Measurements from ENCODE around the gene OASL.
"Not testable (repeated sequence)": the region's sequence is repeated elsewhere in the genome, so short reads cannot be mapped to it uniquely, and the experiment has no call there.

Gene OASL

GRCh38 chr12:121048442-121048841 is 9.4 kb upstream of the OASL start:
- peak; percentile 54 for DNase-seq
- Histone ChIP-seq H3K4me3 (ENCODE audit: low read depth, low read length) (peak overlapping the region; percentile 4; the same call in 1 of the 2 replicates), H3K4me1 (peaks cover 2% of the 10 kb centered on the region; the same call in 1 of the 2 replicates), H3K27me3 (no peaks in the 10 kb centered on the region), H3K9me3 (no peaks in the 10 kb centered on the region; the same call in 1 of the 2 replicates), H3K36me3 (no peaks in the 10 kb centered on the region)
- no peak for TF ChIP-seq CTCF (IDR thresholded peaks at IDR 0.05; ENCODE audit: low read depth, low read length)

GRCh38 chr12:121047400-121047799 is 8.4 kb upstream of the OASL start:
- H3K4me3 ChIP-seq (ENCODE audit: low read depth, low read length); H3K9me3 ChIP-seq; H3K4me1 ChIP-seq; H3K36me3 ChIP-seq; DNase-seq; H3K27me3 ChIP-seq: not testable (repeated sequence)

- Histone ChIP-seq H3K4me3 (ENCODE audit: low read depth, low read length) (no peak overlapping the region), H3K9me3 (no peaks in the 10 kb centered on the region; the same call in 1 of the 2 replicates), H3K36me3 (no peaks in the 10 kb centered on the region), H3K27me3 (peaks cover 6% of the 10 kb centered on the region), H3K4me1 (peaks cover under 1% of the 10 kb centered on the region; the same call in 1 of the 2 replicates)
- no peak for TF ChIP-seq CTCF (IDR thresholded peaks at IDR 0.05; ENCODE audit: low read depth, low read length)
- no peak for DNase-seq
These were observed 4.0 kb upstream of the OASL start for GRCh38 chr12:121043067-121043466.

- H3K36me3 ChIP-seq: no peaks in the 10 kb centered on the region
- no peak for TF ChIP-seq CTCF (IDR thresholded peaks at IDR 0.05; ENCODE audit: low read depth, low read length)
- DNase-seq: no peak
- no peaks in the 10 kb centered on the region for H3K4me1 ChIP-seq
- no peak overlapping the region for H3K4me3 ChIP-seq (ENCODE audit: low read depth, low read length)
- H3K27me3 ChIP-seq: peaks cover 8% of the 10 kb centered on the region
- no peaks in the 10 kb centered on the region for H3K9me3 ChIP-seq
These were observed 2.2 kb downstream of the OASL start for GRCh38 chr12:121036810-121037326.

- TF ChIP-seq CTCF (IDR thresholded peaks at IDR 0.05; ENCODE audit: low read depth, low read length): no peak
- Histone ChIP-seq H3K4me1 (no peaks in the 10 kb centered on the region), H3K4me3 (ENCODE audit: low read depth, low read length) (no peak overlapping the region), H3K27me3 (peaks cover 8% of the 10 kb centered on the region), H3K9me3 (no peaks in the 10 kb centered on the region), H3K36me3 (no peaks in the 10 kb centered on the region)
- no peak for DNase-seq
These were observed 4.3 kb downstream of the OASL start for GRCh38 chr12:121034616-121035305.

- no peak for TF ChIP-seq CTCF (IDR thresholded peaks at IDR 0.05; ENCODE audit: low read depth, low read length)
- DNase-seq: no peak
- Histone ChIP-seq H3K36me3 (no peaks in the 10 kb centered on the region), H3K4me1 (no peaks in the 10 kb centered on the region), H3K4me3 (ENCODE audit: low read depth, low read length) (no peak overlapping the region), H3K27me3 (peaks cover 8% of the 10 kb centered on the region), H3K9me3 (no peaks in the 10 kb centered on the region)
These were observed 5.3 kb downstream of the OASL start for GRCh38 chr12:121033625-121034349.

Data from BE2C (cell line).